ENCODE results near the gene ENPP7. TPM values are rescaled to one million over a fixed set of nuclear protein-coding genes. Genes with fewer than 3 reads are reported as not detected.

ENPP7 gene
- total RNA-seq, 2 donors from 2014 or later: not detected

GRCh38 chr17:79715943-79716797, 14.6 kb upstream of the ENPP7 start:
- no peak overlapping the region for H3K4me3 ChIP-seq
- H3K9me3 ChIP-seq: no peaks in the 10 kb centered on the region
- no peaks in the 10 kb centered on the region for H3K36me3 ChIP-seq
- no peak for TF ChIP-seq CTCF (IDR thresholded peaks at IDR 0.05)
- H3K4me1 ChIP-seq (ENCODE audit: control insufficient read depth in 1 of 2, low read depth in 2 of 2): no peaks in the 10 kb centered on the region
- no peaks in the 10 kb centered on the region for H3K27me3 ChIP-seq (replicated peaks; ENCODE audit: insufficient read depth)
- no peak overlapping the region for H3K27ac ChIP-seq
- ATAC-seq (ENCODE audit: insufficient number of reproducible peaks, low FRiP score, low read depth) (no peak), DNase-seq (ENCODE audit: low spot score) (no peak)

- no peak for ATAC-seq (ENCODE audit: insufficient number of reproducible peaks, low FRiP score, low read depth)
These were observed 9.9 kb upstream of the ENPP7 start for GRCh38 chr17:79720705-79721292.

GRCh38 chr17:79721993-79722671, 8.6 kb upstream of the ENPP7 start:
- no peaks in the 10 kb centered on the region for H3K4me1 ChIP-seq (ENCODE audit: control insufficient read depth in 1 of 2, low read depth in 2 of 2)
- no peak overlapping the region for H3K4me3 ChIP-seq
- no peak overlapping the region for H3K27ac ChIP-seq
- H3K27me3 ChIP-seq (replicated peaks; ENCODE audit: insufficient read depth): no peaks in the 10 kb centered on the region
- H3K9me3 ChIP-seq: no peaks in the 10 kb centered on the region
- ATAC-seq (ENCODE audit: insufficient number of reproducible peaks, low FRiP score, low read depth): no peak
- H3K36me3 ChIP-seq: no peaks in the 10 kb centered on the region
- no peak for TF ChIP-seq CTCF (IDR thresholded peaks at IDR 0.05)
- DNase-seq (ENCODE audit: low spot score): no peak

More at GRCh38 chr17:79720705-79721292, 9.9 kb upstream of the ENPP7 start:
- no peak for DNase-seq (ENCODE audit: low spot score)
- Histone ChIP-seq H3K4me1 (ENCODE audit: control insufficient read depth in 1 of 2, low read depth in 2 of 2) (no peaks in the 10 kb centered on the region), H3K9me3 (no peaks in the 10 kb centered on the region), H3K27me3 (replicated peaks; ENCODE audit: insufficient read depth) (no peaks in the 10 kb centered on the region), H3K4me3 (no peak overlapping the region), H3K27ac (no peak overlapping the region), H3K36me3 (no peaks in the 10 kb centered on the region)
- no peak for TF ChIP-seq CTCF (IDR thresholded peaks at IDR 0.05)

- H3K27me3 ChIP-seq (replicated peaks; ENCODE audit: insufficient read depth): no peaks in the 10 kb centered on the region
- H3K27ac ChIP-seq: no peak overlapping the region
- ATAC-seq (ENCODE audit: insufficient number of reproducible peaks, low FRiP score, low read depth) (no peak), DNase-seq (ENCODE audit: low spot score) (no peak)
- H3K4me3 ChIP-seq: no peak overlapping the region
- H3K36me3 ChIP-seq: no peaks in the 10 kb centered on the region
- H3K4me1 ChIP-seq (ENCODE audit: control insufficient read depth in 1 of 2, low read depth in 2 of 2): no peaks in the 10 kb centered on the region
- no peaks in the 10 kb centered on the region for H3K9me3 ChIP-seq
- no peak for TF ChIP-seq CTCF (IDR thresholded peaks at IDR 0.05)
These were observed 8.0 kb upstream of the ENPP7 start for GRCh38 chr17:79722787-79723186.

All from thoracic aorta (tissue), 2 donors.